ENCODE data around the gene STX11. TPM values are rescaled to one million over a fixed set of nuclear protein-coding genes. Genes with fewer than 3 reads are reported as not detected.
"Not testable (repeated sequence)": the region's sequence is repeated elsewhere in the genome, so short reads cannot be mapped to it uniquely, and the experiment has no call there.

The STX11 gene
- total RNA-seq = 32.7 TPM
- long read RNA-seq, transcript STX11-201 (2 exons, 1,926 nt) = major isoform, 114 of 141 reads
- long read RNA-seq, partial matches to known transcripts = 10 of 141 reads
- long read RNA-seq, other reads (novel, unspliced or antisense) = 17 of 141 reads

GRCh38 chr6:144149894-144150709 lies at the start of gene STX11:
Gene STX11, plus strand, starts transcription at chr6:144150517. Its CDS starts 36,111 bp downstream, at chr6:144186628.
- DNase-seq (ENCODE audit: low spot score) = peak; percentile 94

GRCh38 chr6:144103026-144103563 lies 47.2 kb upstream of the STX11 start:
- no peak for DNase-seq (ENCODE audit: low spot score)

GRCh38 chr6:144104488-144104887 lies 45.8 kb upstream of the STX11 start:
- no peak for DNase-seq (ENCODE audit: low spot score)

- DNase-seq (ENCODE audit: low spot score) = no peak
These were observed 45.3 kb upstream of the STX11 start for GRCh38 chr6:144104898-144105487.

- no peak for DNase-seq (ENCODE audit: low spot score)
These were observed 44.1 kb upstream of the STX11 start for GRCh38 chr6:144106206-144106605.

GRCh38 chr6:144110210-144110609 lies 40.1 kb upstream of the STX11 start:
- no peak for DNase-seq (ENCODE audit: low spot score)

- no peak for DNase-seq (ENCODE audit: low spot score)
These were observed 37.0 kb upstream of the STX11 start for GRCh38 chr6:144113366-144113765.

- DNase-seq (ENCODE audit: low spot score) = no peak
These were observed 35.1 kb upstream of the STX11 start for GRCh38 chr6:144115219-144115618.

GRCh38 chr6:144119376-144119775 lies 30.9 kb upstream of the STX11 start:
- DNase-seq (ENCODE audit: low spot score) = no peak

GRCh38 chr6:144122861-144123260 lies 27.5 kb upstream of the STX11 start:
- DNase-seq (ENCODE audit: low spot score) = no peak

- DNase-seq (ENCODE audit: low spot score) = no peak
These were observed 26.9 kb upstream of the STX11 start for GRCh38 chr6:144123421-144123820.

GRCh38 chr6:144123836-144124235 lies 26.5 kb upstream of the STX11 start:
- no peak for DNase-seq (ENCODE audit: low spot score)

- DNase-seq (ENCODE audit: low spot score) = no peak
These were observed 23.2 kb upstream of the STX11 start for GRCh38 chr6:144127097-144127496.

- DNase-seq (ENCODE audit: low spot score) = no peak
These were observed 20.8 kb upstream of the STX11 start for GRCh38 chr6:144129469-144129868.

- no peak for DNase-seq (ENCODE audit: low spot score)
These were observed 19.0 kb upstream of the STX11 start for GRCh38 chr6:144131248-144131709.

GRCh38 chr6:144132167-144132690 lies 18.1 kb upstream of the STX11 start:
- not testable (repeated sequence) for DNase-seq (ENCODE audit: low spot score)

GRCh38 chr6:144133225-144133821 lies 17.0 kb upstream of the STX11 start:
- DNase-seq (ENCODE audit: low spot score) = no peak

- no peak for DNase-seq (ENCODE audit: low spot score)
These were observed 16.1 kb upstream of the STX11 start for GRCh38 chr6:144134176-144134575.

- no peak for DNase-seq (ENCODE audit: low spot score)
These were observed 15.6 kb upstream of the STX11 start for GRCh38 chr6:144134737-144135136.

GRCh38 chr6:144138542-144138941 lies 11.8 kb upstream of the STX11 start:
- no peak for DNase-seq (ENCODE audit: low spot score)

- DNase-seq (ENCODE audit: low spot score) = no peak
These were observed 10.5 kb upstream of the STX11 start for GRCh38 chr6:144139817-144140216.

- DNase-seq (ENCODE audit: low spot score) = no peak
These were observed 9.4 kb upstream of the STX11 start for GRCh38 chr6:144140867-144141266.

Data from mesenteric fat pad (tissue), 1 donor.